ENCODE results near the gene USP34.
A peak's percentile ranks its signal among the peaks of the same experiment; 100 is the strongest.

Gene USP34

DNA sequence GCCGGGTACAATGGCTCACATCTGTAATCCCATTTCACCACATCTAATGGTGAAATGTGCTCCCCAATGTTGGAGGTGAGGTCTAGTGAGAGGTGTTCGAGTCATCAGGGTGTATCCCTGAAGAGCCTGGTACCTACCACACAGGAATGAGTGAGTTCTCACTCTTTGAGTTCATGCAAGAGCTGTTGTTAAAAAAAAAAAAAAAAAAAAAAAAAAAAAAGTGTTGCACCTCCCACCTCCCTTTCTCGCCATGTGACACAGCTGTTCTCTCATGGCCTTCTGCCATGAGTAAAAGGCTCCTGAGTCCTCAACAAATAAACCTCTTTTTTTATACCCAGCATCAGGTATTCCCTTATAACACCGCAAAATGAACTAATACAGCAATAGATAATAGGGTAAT, 202.6 kb downstream of the USP34 start:
- Histone ChIP-seq H3K36me3 (replicated peaks in 1 of 2; ENCODE audit: control insufficient read depth in 2 of 2, insufficient read depth in 2 of 2, low read length in 2 of 2) (peaks cover 2 to 67% of the 10 kb centered on the region in 2 donors), H3K4me3 (ENCODE audit: low read length in 2 of 2) (no peak overlapping the region), H3K18ac (ENCODE audit: low read length) (no peak overlapping the region), H3K4ac (ENCODE audit: low read length) (no peak overlapping the region), H3K9me3 (replicated peaks in 1 of 2; ENCODE audit: control insufficient read depth in 2 of 2, insufficient read depth in 1 of 2, low read depth in 1 of 2, low read length in 2 of 2) (peaks cover 0 to 4% of the 10 kb centered on the region in 2 donors), H2BK5ac (ENCODE audit: low read length) (no peak overlapping the region), H4K8ac (ENCODE audit: low read depth, low read length) (no peak overlapping the region), H2BK12ac (ENCODE audit: low read length) (no peak overlapping the region), H2BK15ac (ENCODE audit: low read length) (no peak overlapping the region), H3K9ac (ENCODE audit: low read depth, low read length, poor library complexity) (no peak overlapping the region), H3K4me1 (ENCODE audit: control insufficient read depth in 2 of 2, insufficient read depth in 1 of 2, low read depth in 1 of 2, low read length in 2 of 2) (no peaks in the 10 kb centered on the region), H3K27ac (replicated peaks; ENCODE audit: low read length) (no peak overlapping the region), H2BK120ac (ENCODE audit: low read depth, low read length) (no peak overlapping the region), H3K4me2 (ENCODE audit: insufficient read depth, low read length, poor library complexity, severe bottlenecking) (peak overlapping the region; percentile 2), H3K14ac (ENCODE audit: low read length) (no peak overlapping the region), H2AFZ (ENCODE audit: low read length) (no peak overlapping the region), H3K79me1 (ENCODE audit: low read depth, low read length) (peaks cover 1% of the 10 kb centered on the region), H3K23ac (ENCODE audit: low read depth, low read length, poor library complexity) (no peak overlapping the region), H3K27me3 (ENCODE audit: control insufficient read depth in 3 of 3, insufficient read depth in 3 of 3, low read depth in 1 of 3, low read length in 3 of 3) (no peaks in the 10 kb centered on the region), H4K91ac (ENCODE audit: low read depth, low read length, poor library complexity) (no peak overlapping the region), H2AK5ac (ENCODE audit: low read depth, low read length) (no peak overlapping the region)
- DNase-seq (ENCODE audit: low spot score) = no peak
- WGBS, 2 donors (ENCODE audit: extremely low coverage in 2 of 2, insufficient read length in 2 of 2, insufficient replicate concordance in 1 of 2) = no CpG with 5 or more reads among the region's 4 CpGs

DNA sequence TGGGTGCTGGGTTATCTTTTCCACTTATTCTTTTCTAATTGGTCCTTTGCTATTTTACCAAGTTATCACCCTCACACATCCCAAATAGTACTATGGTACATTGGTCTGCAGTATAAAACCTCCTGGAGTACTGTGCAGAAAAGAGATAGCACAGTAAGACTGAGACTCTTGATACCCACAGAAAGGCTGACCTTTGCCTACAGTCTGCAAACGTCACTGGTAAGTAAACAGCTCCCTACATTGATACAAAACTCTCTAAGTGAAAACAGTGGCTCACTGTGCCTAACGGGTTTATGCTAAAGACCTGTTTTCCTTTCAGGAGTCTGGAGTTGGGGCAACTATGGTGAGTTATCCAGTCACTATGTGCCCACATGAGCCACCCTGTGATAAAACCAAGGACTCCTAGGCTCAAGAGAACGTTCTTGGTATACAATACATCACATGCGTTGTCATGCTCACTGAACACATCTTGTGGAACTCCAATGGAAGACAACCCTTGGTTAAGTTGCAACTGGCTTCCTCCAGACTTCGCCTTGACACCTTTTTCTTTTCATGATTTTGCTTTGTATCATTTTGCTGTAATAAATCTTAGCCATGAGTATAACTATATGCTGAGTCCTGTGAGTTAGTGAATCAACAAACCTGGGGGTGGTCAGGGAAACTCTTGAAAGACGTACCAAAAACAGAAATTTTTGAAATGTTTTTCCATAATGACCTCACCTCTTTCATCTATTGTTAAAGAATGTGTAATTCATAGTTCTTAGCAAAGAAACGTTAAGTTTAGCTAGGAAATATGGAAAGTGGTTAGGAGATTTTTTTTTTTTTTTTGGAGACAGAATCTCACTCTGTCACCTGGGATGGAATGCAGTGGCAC, 204.0 kb downstream of the USP34 start:
- no peak overlapping the region for H3K14ac ChIP-seq (ENCODE audit: low read length)
- 100% methylated on average over 1 of the region's 7 CpGs; no CpG with 5 or more reads in 1 of the 2 donors for WGBS, 2 donors (ENCODE audit: extremely low coverage in 2 of 2, insufficient read length in 2 of 2, insufficient replicate concordance in 1 of 2)
- no peak overlapping the region for H2BK120ac ChIP-seq (ENCODE audit: low read depth, low read length)
- no peak overlapping the region for H2BK15ac ChIP-seq (ENCODE audit: low read length)
- H2AK5ac ChIP-seq (ENCODE audit: low read depth, low read length) = no peak overlapping the region
- H3K4me2 ChIP-seq (ENCODE audit: insufficient read depth, low read length, poor library complexity, severe bottlenecking) = no peak overlapping the region
- H4K91ac ChIP-seq (ENCODE audit: low read depth, low read length, poor library complexity) = no peak overlapping the region
- no peak overlapping the region for H2BK5ac ChIP-seq (ENCODE audit: low read length)
- H3K36me3 ChIP-seq (replicated peaks in 1 of 2; ENCODE audit: control insufficient read depth in 2 of 2, insufficient read depth in 2 of 2, low read length in 2 of 2) = peaks cover 2 to 71% of the 10 kb centered on the region in 2 donors
- no peaks in the 10 kb centered on the region for H3K4me1 ChIP-seq (ENCODE audit: control insufficient read depth in 2 of 2, insufficient read depth in 1 of 2, low read depth in 1 of 2, low read length in 2 of 2)
- no peak overlapping the region for H3K4ac ChIP-seq (ENCODE audit: low read length)
- no peak overlapping the region for H3K4me3 ChIP-seq (ENCODE audit: low read length in 2 of 2)
- H2AFZ ChIP-seq (ENCODE audit: low read length) = no peak overlapping the region
- H2BK12ac ChIP-seq (ENCODE audit: low read length) = no peak overlapping the region
- no peak overlapping the region for H3K18ac ChIP-seq (ENCODE audit: low read length)
- no peaks in the 10 kb centered on the region for H3K27me3 ChIP-seq (ENCODE audit: control insufficient read depth in 3 of 3, insufficient read depth in 3 of 3, low read depth in 1 of 3, low read length in 3 of 3)
- H4K8ac ChIP-seq (ENCODE audit: low read depth, low read length) = no peak overlapping the region
- no peak overlapping the region for H3K23ac ChIP-seq (ENCODE audit: low read depth, low read length, poor library complexity)
- H3K79me1 ChIP-seq (ENCODE audit: low read depth, low read length) = peaks cover 1% of the 10 kb centered on the region
- H3K9ac ChIP-seq (ENCODE audit: low read depth, low read length, poor library complexity) = no peak overlapping the region
- no peak for DNase-seq (ENCODE audit: low spot score)
- peaks cover 0 to 4% of the 10 kb centered on the region in 2 donors for H3K9me3 ChIP-seq (replicated peaks in 1 of 2; ENCODE audit: control insufficient read depth in 2 of 2, insufficient read depth in 1 of 2, low read depth in 1 of 2, low read length in 2 of 2)
- no peak overlapping the region for H3K27ac ChIP-seq (replicated peaks; ENCODE audit: low read length)

DNA sequence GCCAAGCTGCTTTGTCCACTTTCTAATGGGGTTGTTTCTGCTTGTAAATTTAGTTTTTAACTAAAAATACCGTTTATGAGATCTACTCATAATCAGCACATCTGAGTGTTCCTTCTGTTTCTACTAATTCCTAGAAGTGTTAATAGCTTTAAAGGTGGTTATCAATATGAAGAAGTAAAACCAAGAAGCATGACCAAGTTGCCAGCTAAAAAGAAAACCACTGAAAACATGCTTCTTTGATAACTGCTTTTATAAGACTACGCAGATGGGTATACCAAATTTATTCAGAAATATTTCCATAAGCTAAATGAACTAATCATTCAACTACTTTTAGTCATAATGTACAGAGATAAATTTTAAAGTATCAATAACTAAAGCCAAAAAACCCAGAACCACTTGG, 207.1 kb downstream of the USP34 start:
- Histone ChIP-seq H3K18ac (ENCODE audit: low read length) (no peak overlapping the region), H3K4me1 (ENCODE audit: control insufficient read depth in 2 of 2, insufficient read depth in 1 of 2, low read depth in 1 of 2, low read length in 2 of 2) (no peaks in the 10 kb centered on the region), H2BK15ac (ENCODE audit: low read length) (no peak overlapping the region), H2BK5ac (ENCODE audit: low read length) (no peak overlapping the region), H3K9me3 (replicated peaks in 1 of 2; ENCODE audit: control insufficient read depth in 2 of 2, insufficient read depth in 1 of 2, low read depth in 1 of 2, low read length in 2 of 2) (peaks cover 0 to 4% of the 10 kb centered on the region in 2 donors), H4K91ac (ENCODE audit: low read depth, low read length, poor library complexity) (no peak overlapping the region), H3K4me3 (ENCODE audit: low read length in 2 of 2) (no peak overlapping the region), H2AK5ac (ENCODE audit: low read depth, low read length) (no peak overlapping the region), H4K8ac (ENCODE audit: low read depth, low read length) (no peak overlapping the region), H3K23ac (ENCODE audit: low read depth, low read length, poor library complexity) (no peak overlapping the region), H2BK12ac (ENCODE audit: low read length) (no peak overlapping the region), H3K4ac (ENCODE audit: low read length) (no peak overlapping the region), H3K27me3 (ENCODE audit: control insufficient read depth in 3 of 3, insufficient read depth in 3 of 3, low read depth in 1 of 3, low read length in 3 of 3) (no peaks in the 10 kb centered on the region), H3K14ac (ENCODE audit: low read length) (no peak overlapping the region), H3K27ac (replicated peaks; ENCODE audit: low read length) (no peak overlapping the region), H3K79me1 (ENCODE audit: low read depth, low read length) (peaks cover 1% of the 10 kb centered on the region), H2BK120ac (ENCODE audit: low read depth, low read length) (no peak overlapping the region), H2AFZ (ENCODE audit: low read length) (no peak overlapping the region), H3K4me2 (ENCODE audit: insufficient read depth, low read length, poor library complexity, severe bottlenecking) (no peak overlapping the region), H3K9ac (ENCODE audit: low read depth, low read length, poor library complexity) (no peak overlapping the region), H3K36me3 (replicated peaks in 1 of 2; ENCODE audit: control insufficient read depth in 2 of 2, insufficient read depth in 2 of 2, low read length in 2 of 2) (peaks cover 2 to 79% of the 10 kb centered on the region in 2 donors)
- DNase-seq (ENCODE audit: low spot score) = no peak
- WGBS, 2 donors (ENCODE audit: extremely low coverage in 2 of 2, insufficient read length in 2 of 2, insufficient replicate concordance in 1 of 2) = no CpG with 5 or more reads among the region's 2 CpGs

DNA sequence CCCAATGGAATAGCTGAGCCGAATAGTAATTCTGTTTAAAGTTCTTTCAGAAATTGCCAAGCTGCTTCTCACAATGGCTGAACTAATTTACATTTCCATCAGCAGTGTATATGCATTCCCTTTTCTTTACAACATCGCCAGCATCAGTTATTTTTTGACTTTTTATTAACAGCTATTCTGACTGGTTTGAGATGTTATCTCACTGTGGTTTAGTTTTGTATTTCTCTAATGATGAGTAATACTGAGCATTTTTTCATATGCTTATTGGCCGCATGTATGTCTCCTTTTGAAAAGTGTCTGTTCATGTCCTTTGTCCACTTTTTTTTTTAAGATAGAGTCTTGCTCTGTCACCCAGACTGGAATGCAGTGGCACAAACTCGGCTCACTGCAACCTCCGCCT, 208.2 kb downstream of the USP34 start:
- Histone ChIP-seq H3K23ac (ENCODE audit: low read depth, low read length, poor library complexity) (no peak overlapping the region), H3K27ac (replicated peaks; ENCODE audit: low read length) (no peak overlapping the region), H3K27me3 (ENCODE audit: control insufficient read depth in 3 of 3, insufficient read depth in 3 of 3, low read depth in 1 of 3, low read length in 3 of 3) (no peaks in the 10 kb centered on the region), H3K18ac (ENCODE audit: low read length) (no peak overlapping the region), H3K79me1 (ENCODE audit: low read depth, low read length) (peaks cover 1% of the 10 kb centered on the region), H3K4ac (ENCODE audit: low read length) (no peak overlapping the region), H3K36me3 (replicated peaks in 1 of 2; ENCODE audit: control insufficient read depth in 2 of 2, insufficient read depth in 2 of 2, low read length in 2 of 2) (peaks cover 3 to 82% of the 10 kb centered on the region in 2 donors), H2AFZ (ENCODE audit: low read length) (no peak overlapping the region), H2BK15ac (ENCODE audit: low read length) (no peak overlapping the region), H4K8ac (ENCODE audit: low read depth, low read length) (no peak overlapping the region), H2BK12ac (ENCODE audit: low read length) (no peak overlapping the region), H3K14ac (ENCODE audit: low read length) (no peak overlapping the region), H3K4me1 (ENCODE audit: control insufficient read depth in 2 of 2, insufficient read depth in 1 of 2, low read depth in 1 of 2, low read length in 2 of 2) (no peaks in the 10 kb centered on the region), H4K91ac (ENCODE audit: low read depth, low read length, poor library complexity) (no peak overlapping the region), H2BK5ac (ENCODE audit: low read length) (no peak overlapping the region), H3K9ac (ENCODE audit: low read depth, low read length, poor library complexity) (no peak overlapping the region), H2AK5ac (ENCODE audit: low read depth, low read length) (no peak overlapping the region), H3K4me3 (ENCODE audit: low read length in 2 of 2) (no peak overlapping the region), H2BK120ac (ENCODE audit: low read depth, low read length) (no peak overlapping the region), H3K9me3 (replicated peaks in 1 of 2; ENCODE audit: control insufficient read depth in 2 of 2, insufficient read depth in 1 of 2, low read depth in 1 of 2, low read length in 2 of 2) (no peaks in the 10 kb centered on the region), H3K4me2 (ENCODE audit: insufficient read depth, low read length, poor library complexity, severe bottlenecking) (no peak overlapping the region)
- no CpG with 5 or more reads among the region's 5 CpGs for WGBS, 2 donors (ENCODE audit: extremely low coverage in 2 of 2, insufficient read length in 2 of 2, insufficient replicate concordance in 1 of 2)
- DNase-seq (ENCODE audit: low spot score) = no peak

All from neuronal stem cell (in vitro differentiated cells).